Liver (tissue), 3 donors: ENCODE measurements around the gene PALLD.

Source experiments
- CTCF ChIP-seq: fragments of 150-350 bp; IDR thresholded peaks from 2 replicates; pipeline ENCODE4 v1.5.1; 2017; ENCODE audit warnings: improper control_type of control experiment, low read depth, low read length; ENCODE audit not compliant: missing input control
- FOXA1 ChIP-seq: IDR thresholded peaks from 2 replicates; pipeline ENCODE4 v1.6.1; 2016; ENCODE audit warnings: antibody characterized with exemption
- GABPA ChIP-seq, 2 donors: IDR thresholded peaks in 1 of 2; conservative IDR thresholded peaks in 1 of 2; 2 replicates each; pipeline ENCODE4 v1.6.1; 2016; ENCODE audit warnings: antibody characterized with exemption in 2 of 2, mild to moderate bottlenecking in 1 of 2, moderate library complexity in 1 of 2
- HNF4A ChIP-seq, 2 donors: conservative IDR thresholded peaks; 2 replicates each; pipeline ENCODE4 v1.6.1; 2016; ENCODE audit warnings: antibody characterized with exemption in 2 of 2, mild to moderate bottlenecking in 2 of 2
- JUND ChIP-seq, 2 donors: IDR thresholded peaks; 2 replicates each; pipeline ENCODE4 v1.6.1; 2016; ENCODE audit warnings: antibody characterized with exemption in 2 of 2
- MAX ChIP-seq: IDR thresholded peaks from 2 replicates; pipeline ENCODE4 v1.6.1; 2016; ENCODE audit warnings: antibody characterized with exemption
- REST ChIP-seq: IDR thresholded peaks from 2 replicates; pipeline ENCODE4 v1.6.1; 2016; ENCODE audit warnings: antibody characterized with exemption, mild to moderate bottlenecking
- SP1 ChIP-seq: IDR thresholded peaks from 2 replicates; pipeline ENCODE4 v1.6.1; 2018; ENCODE audit warnings: antibody characterized with exemption, mild to moderate bottlenecking
- TAF1 ChIP-seq: conservative IDR thresholded peaks from 2 replicates; pipeline ENCODE4 v1.6.1; 2016; ENCODE audit warnings: antibody characterized with exemption, mild to moderate bottlenecking
- YY1 ChIP-seq: IDR thresholded peaks from 2 replicates; pipeline ENCODE4 v1.6.1; 2016; ENCODE audit warnings: antibody characterized with exemption, mild to moderate bottlenecking
- ZBTB33 ChIP-seq: IDR thresholded peaks from 2 replicates; pipeline ENCODE4 v1.6.1; 2016; ENCODE audit warnings: antibody characterized with exemption
- donor health status: healthy.
- donor health status: healthy.

GRCh38 chr4:168461821-168462220 is 35.0 kb upstream of the PALLD start:
- no peak for TF ChIP-seq TAF1
- TF ChIP-seq CTCF = no peak
- no peak for TF ChIP-seq HNF4A (conservative IDR thresholded peaks at IDR 0.05)
- TF ChIP-seq MAX = no peak
- TF ChIP-seq FOXA1 = no peak
- no peak for TF ChIP-seq REST
- no peak for TF ChIP-seq ZBTB33
- no peak for TF ChIP-seq SP1
- TF ChIP-seq YY1 = no peak
- TF ChIP-seq GABPA (IDR thresholded peaks at IDR 0.05 in 1 of 2, conservative IDR thresholded peaks at IDR 0.05 in 1 of 2) = no peak
- TF ChIP-seq JUND (IDR thresholded peaks at IDR 0.05) = no peak
